OCI-LY1 (cell line): Measurements from ENCODE around the gene RUNX1.
A peak's percentile ranks its signal among the peaks of the same experiment; 100 is the strongest.

Experiments
- CTCF ChIP-seq: fragments of 200-600 bp; sonication (generic), shearing (Covaris generic); IDR thresholded peaks from 2 replicates; pipeline ENCODE4 v1.5.1; 2017; ENCODE audit warnings: mild to moderate bottlenecking, antibody characterized with exemption, low read length, moderate library complexity, mixed read lengths
- EZH2 ChIP-seq: fragments of 200-600 bp; sonication (generic), shearing (Covaris generic); IDR thresholded peaks from 2 replicates; pipeline ENCODE4 v1.8.0; 2017; ENCODE audit warnings: borderline replicate concordance, mixed run types, mild to moderate bottlenecking, antibody characterized with exemption, low read length, moderate library complexity, mixed read lengths

GRCh38 chr21:34857874-34858273, 191.2 kb downstream of the RUNX1 start:
- peak; percentile 40; the same call in 1 of the 2 replicates for TF ChIP-seq CTCF
- TF ChIP-seq EZH2, result no peak
